PC-9 (cell line): ENCODE results near the gene HARS1. TPM values are rescaled to one million over a fixed set of nuclear protein-coding genes. Genes with fewer than 3 reads are reported as not detected.
A peak's percentile ranks its signal among the peaks of the same experiment; 100 is the strongest.

Experiments used
- BruUV-seq: library from RNA; stranded (reverse); fragments of 400-500 nt; replicated peaks from 2 replicates; lab custom pipeline; 2021; lab: Mats Ljungman, UMichigan
- CTCF ChIA-PET: fragments of 300-600 bp; sonication (Branson Sonifier 250); formaldehyde crosslinking; loops from one replicate; lab custom pipeline; 2022; ENCODE audit warnings: antibody characterized with exemption; lab: Charles Lee
- POLR2A ChIA-PET: fragments of 300-600 bp; sonication (Branson Sonifier 250); formaldehyde crosslinking; loops from one replicate; lab custom pipeline; 2022; ENCODE audit warnings: antibody characterized with exemption; ENCODE audit not compliant: unreplicated experiment; lab: Charles Lee
- DNase-seq, 2 experiments: peaks; one replicate each; pipeline versions ENCODE4 v3.0.0 to v3.0.0-alpha.2; 2015 to 2022; ENCODE audit warnings: mixed read lengths in 1 of 2
- H2AFZ ChIP-seq: fragments of 200-600 bp; sonication (generic); 2 replicates; pipeline ENCODE4 v1.8.1; 2017; ENCODE audit warnings: antibody characterized with exemption
- H3F3A ChIP-seq: fragments of 200-600 bp; sonication (generic); 2 replicates; pipeline ENCODE4 v1.8.1; 2017; ENCODE audit warnings: antibody characterized with exemption, mild to moderate bottlenecking, low read depth; ENCODE audit not compliant: insufficient read depth
- H3K27ac ChIP-seq: fragments of 200-600 bp; sonication (generic); 2 replicates; pipeline ENCODE4 v1.6.1; 2016; ENCODE audit warnings: mixed run types
- H3K27me3 ChIP-seq: fragments of 200-600 bp; sonication (generic); 2 replicates; pipeline ENCODE4 v1.6.1; 2016; ENCODE audit warnings: low read depth, mixed run types; ENCODE audit not compliant: insufficient read depth
- H3K36me3 ChIP-seq: fragments of 200-600 bp; sonication (generic); 2 replicates; pipeline ENCODE4 v1.6.1; 2016; ENCODE audit warnings: low read depth, mixed run types
- H3K4me1 ChIP-seq: fragments of 200-600 bp; sonication (generic); replicated peaks from 2 replicates; pipeline ENCODE4 v1.6.1; 2016; ENCODE audit warnings: mixed run types; ENCODE audit not compliant: insufficient read depth
- H3K4me2 ChIP-seq: fragments of 200-600 bp; sonication (generic); 2 replicates; pipeline ENCODE4 v1.6.1; 2017; ENCODE audit warnings: mixed run types
- H3K4me3 ChIP-seq: fragments of 200-600 bp; sonication (generic); 2 replicates; pipeline ENCODE4 v1.6.1; 2016; ENCODE audit warnings: mixed run types
- H3K79me2 ChIP-seq: fragments of 200-600 bp; sonication (generic); 2 replicates; pipeline ENCODE4 v1.6.1; 2017; ENCODE audit warnings: low read depth, mixed run types
- H3K9me2 ChIP-seq: fragments of 200-600 bp; sonication (generic); 2 replicates; pipeline ENCODE4 v1.8.1; 2017; ENCODE audit warnings: mild to moderate bottlenecking; ENCODE audit not compliant: insufficient read depth
- H3K9me3 ChIP-seq: fragments of 200-600 bp; sonication (generic); 2 replicates; pipeline ENCODE4 v1.8.1; 2016; ENCODE audit warnings: low read depth; ENCODE audit not compliant: insufficient read depth
- H4K20me1 ChIP-seq: fragments of 200-600 bp; sonication (generic); 2 replicates; pipeline ENCODE4 v1.8.1; 2017; ENCODE audit not compliant: insufficient read depth
- CTCF ChIP-seq: fragments of 200-600 bp; sonication (generic); conservative IDR thresholded peaks from 2 replicates; pipeline ENCODE4 v1.6.1; 2017; ENCODE audit warnings: mixed run types, antibody characterized with exemption, mild to moderate bottlenecking, moderate library complexity
- EZH2 ChIP-seq: fragments of 200-600 bp; sonication (generic); IDR thresholded peaks from 2 replicates; pipeline ENCODE4 v1.8.0; 2017; ENCODE audit warnings: antibody characterized with exemption, low read depth
- intact Hi-C: fragments of 100-400 bp; cut with micrococcal nuclease; formaldehyde crosslinking; loops from one replicate; pipeline ENCODE4 v1.10.0; 2022; ENCODE audit not compliant: unreplicated experiment
- total RNA-seq: library from RNA; stranded (reverse); gene quantifications from 2 replicates; pipeline ENCODE4 v1.2.3, GENCODE V29; 2021

The HARS1 gene
- total RNA-seq, 1 experiment from 2014 or later: 64.3 TPM

DNA sequence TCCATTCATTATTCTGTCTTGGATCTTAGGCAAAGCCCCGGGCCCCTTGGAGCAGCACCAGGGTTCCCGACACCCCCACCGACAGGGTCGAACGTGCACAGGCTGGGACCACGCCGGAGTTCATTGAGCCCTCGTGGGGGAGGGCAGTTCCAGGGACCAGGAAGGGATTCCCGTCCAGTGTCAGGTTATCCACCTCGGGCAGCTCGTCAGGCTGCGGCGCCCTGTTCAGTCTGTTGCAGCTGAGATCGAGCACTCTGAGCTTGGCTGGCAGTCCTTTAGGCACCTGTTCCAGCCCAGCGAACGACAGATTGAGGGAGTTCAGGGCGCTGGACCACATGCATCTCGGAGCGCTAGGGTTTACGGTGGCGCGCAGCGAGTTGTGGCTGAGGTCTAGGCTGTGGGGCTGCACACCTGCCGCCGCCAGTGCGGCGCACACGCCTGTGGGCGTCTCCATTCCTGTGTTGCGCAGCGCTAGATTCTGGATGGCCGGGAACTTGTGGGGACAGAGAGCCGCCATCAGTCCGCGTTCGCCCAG lies 59.3 kb downstream of the HARS1 start:
- no peaks in the 10 kb centered on the region for H4K20me1 ChIP-seq
- H3K36me3 ChIP-seq: no peaks in the 10 kb centered on the region
- H3K9me3 ChIP-seq: peaks cover 19% of the 10 kb centered on the region
- no peaks in the 10 kb centered on the region for H3K9me2 ChIP-seq
- intact Hi-C loops: loop anchor here (5.0 kb wide), 1 partner anchor 390 kb away; no protein-coding TSS in a partner anchor
- no peak overlapping the region for H2AFZ ChIP-seq
- H3K79me2 ChIP-seq: no peaks in the 10 kb centered on the region
- H3K4me2 ChIP-seq: no peak overlapping the region; the same call in 1 of the 2 replicates
- no peak overlapping the region for H3K27ac ChIP-seq
- TF ChIP-seq CTCF: no peak
- no peak for TF ChIP-seq EZH2
- no peak overlapping the region for H3K4me3 ChIP-seq
- POLR2A ChIA-PET: interaction anchor here (0.6 kb wide), 2 partner anchors 68 to 340 kb away, joined by 3 read pairs; partner anchors contain the start of gene APBB3
- no TSS peak for BruUV-seq
- H3F3A ChIP-seq: peaks cover 20% of the 10 kb centered on the region
- no peaks in the 10 kb centered on the region for H3K27me3 ChIP-seq
- peaks cover 6% of the 10 kb centered on the region; the same call in 1 of the 2 replicates for H3K4me1 ChIP-seq
- DNase-seq: peak in 1 of 2 experiments; percentile 27
- CTCF ChIA-PET: no interaction called here

GRCh38 chr5:140631036-140631417 lies 60.1 kb downstream of the HARS1 start:
- Histone ChIP-seq H3K9me2 (no peaks in the 10 kb centered on the region), H3K79me2 (no peaks in the 10 kb centered on the region), H3K4me1 (peaks cover 6% of the 10 kb centered on the region; the same call in 1 of the 2 replicates), H3K4me2 (no peak overlapping the region), H3K9me3 (peaks cover 21% of the 10 kb centered on the region), H3K36me3 (no peaks in the 10 kb centered on the region), H3F3A (peaks cover 20% of the 10 kb centered on the region), H3K4me3 (no peak overlapping the region), H3K27ac (peak overlapping the region; percentile 30; the same call in 1 of the 2 replicates), H4K20me1 (no peaks in the 10 kb centered on the region), H3K27me3 (no peaks in the 10 kb centered on the region), H2AFZ (no peak overlapping the region)
- CTCF ChIA-PET: no interaction called here
- intact Hi-C loops: loop anchor here (5.0 kb wide), 1 partner anchor 389 kb away; no protein-coding TSS in a partner anchor
- no peak for DNase-seq
- POLR2A ChIA-PET: no interaction called here
- BruUV-seq: no TSS peak
- TF ChIP-seq CTCF: no peak
- TF ChIP-seq EZH2: no peak

DNA sequence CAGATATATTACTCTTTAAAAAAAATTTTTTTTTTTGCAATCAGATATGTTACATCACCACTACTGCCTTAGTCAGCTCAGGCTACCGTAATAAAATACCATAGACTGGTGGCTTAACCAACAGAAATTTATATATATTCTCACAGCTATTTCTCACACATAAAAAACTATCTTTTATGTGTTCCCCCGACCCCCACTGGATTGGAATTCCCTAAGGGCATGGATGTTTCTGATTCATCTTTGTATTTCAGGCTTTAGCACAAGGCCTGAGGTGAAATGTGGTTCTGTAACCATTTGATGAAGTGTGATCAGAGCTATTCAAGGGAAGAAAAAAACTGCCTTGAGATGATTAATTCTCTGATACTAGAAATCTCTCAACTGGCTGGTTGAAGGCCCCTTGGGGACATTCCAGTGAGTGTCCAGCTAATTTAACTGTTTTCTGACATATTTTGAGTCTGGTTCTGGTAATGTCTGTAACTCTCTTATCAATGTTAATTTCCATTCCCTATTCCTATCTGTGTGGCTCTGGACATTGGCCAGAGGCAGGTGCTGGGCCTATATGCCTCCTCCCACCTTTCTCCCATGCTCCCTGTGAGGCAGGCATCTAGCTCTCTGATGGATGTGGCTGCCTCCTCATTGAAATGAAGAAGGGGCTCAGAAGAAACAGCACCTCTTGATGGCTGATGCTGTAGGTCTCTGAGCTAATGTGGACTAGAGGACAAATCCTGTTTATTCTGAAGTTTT lies 60.7 kb downstream of the HARS1 start:
- Histone ChIP-seq H3K79me2 (no peaks in the 10 kb centered on the region), H3K27ac (peak overlapping the region; percentile 30), H4K20me1 (no peaks in the 10 kb centered on the region), H3K4me1 (peaks cover 6% of the 10 kb centered on the region; the same call in 1 of the 2 replicates), H3K4me3 (no peak overlapping the region), H3K27me3 (no peaks in the 10 kb centered on the region), H2AFZ (no peak overlapping the region), H3K36me3 (no peaks in the 10 kb centered on the region), H3K4me2 (no peak overlapping the region), H3K9me3 (peaks cover 21% of the 10 kb centered on the region), H3K9me2 (no peaks in the 10 kb centered on the region), H3F3A (peaks cover 19% of the 10 kb centered on the region)
- no TSS peak for BruUV-seq
- ChIA-PET CTCF (no interaction called here), POLR2A (interaction anchor here (0.6 kb wide), 1 partner anchor 17 kb away, joined by 3 read pairs; the partner anchor contains the start of genes IK and NDUFA2)
- no peak for TF ChIP-seq EZH2
- no peak for TF ChIP-seq CTCF
- peak in 1 of 2 experiments; percentile 61 for DNase-seq
- intact Hi-C loops: loop anchor here (5.0 kb wide), 1 partner anchor 388 kb away; no protein-coding TSS in a partner anchor
